NCI-H510A (cell line): ENCODE measurements around the gene SVOP.
"Not testable (repeated sequence)": the region's sequence is repeated elsewhere in the genome, so short reads cannot be mapped to it uniquely, and the experiment has no call there.

Source experiments
- DNase-seq: peaks from one replicate; lab custom pipeline; 2025; lab: John Stamatoyannopoulos, UW

The SVOP gene

GRCh38 chr12:108884116-108885012 is 136.5 kb downstream of the SVOP start:
- no peak for DNase-seq

GRCh38 chr12:108881953-108882352 is 138.9 kb downstream of the SVOP start:
- no peak for DNase-seq

- DNase-seq, result no peak
Measured at GRCh38 chr12:108879615-108880254, 141.1 kb downstream of the SVOP start, which contains the start of gene DAO. DAO (plus strand) TSS chr12:108880092; CDS start chr12:108885007, 4,915 bp downstream.

- DNase-seq, result no peak
Measured at GRCh38 chr12:108876550-108876949, 144.3 kb downstream of the SVOP start.

- DNase-seq, result no peak
Measured at GRCh38 chr12:108875682-108876361, 145.0 kb downstream of the SVOP start.

- no peak for DNase-seq
Measured at GRCh38 chr12:108875280-108875679, 145.6 kb downstream of the SVOP start.

- DNase-seq, result no peak
Measured at GRCh38 chr12:108868781-108869180, 152.1 kb downstream of the SVOP start.

- not testable (repeated sequence) for DNase-seq
Measured at GRCh38 chr12:108866083-108866482, 154.8 kb downstream of the SVOP start.

- no peak for DNase-seq
Measured at GRCh38 chr12:108865169-108865568, 155.7 kb downstream of the SVOP start.

GRCh38 chr12:108862588-108862959 is 158.3 kb downstream of the SVOP start:
- no peak for DNase-seq

- DNase-seq, result no peak
Measured at GRCh38 chr12:108861878-108862587, 158.8 kb downstream of the SVOP start.

- DNase-seq, result no peak
Measured at GRCh38 chr12:108860443-108860842, 160.4 kb downstream of the SVOP start.

- DNase-seq, result no peak
Measured at GRCh38 chr12:108859923-108860291, 161.0 kb downstream of the SVOP start.

- not testable (repeated sequence) for DNase-seq
Measured at GRCh38 chr12:108859141-108859922, 161.5 kb downstream of the SVOP start.

- no peak for DNase-seq
Measured at GRCh38 chr12:108858311-108859074, 162.4 kb downstream of the SVOP start.
